NCI-H446 (cell line): Measurements from ENCODE around the gene ICAM4.
"Not testable (repeated sequence)": the region's sequence is repeated elsewhere in the genome, so short reads cannot be mapped to it uniquely, and the experiment has no call there.

Experiments
- DNase-seq, 2 experiments: peaks; one replicate each; lab custom pipeline; 2025; lab: John Stamatoyannopoulos, UW

The ICAM4 gene

GRCh38 chr19:10318807-10319682 is 32.3 kb downstream of the ICAM4 start:
- DNase-seq = no peak

GRCh38 chr19:10320602-10321416 is 34.1 kb downstream of the ICAM4 start:
- no peak for DNase-seq

- DNase-seq = no peak
Observed at GRCh38 chr19:10321417-10321797, 34.7 kb downstream of the ICAM4 start.

GRCh38 chr19:10321874-10322835 is 35.4 kb downstream of the ICAM4 start:
- DNase-seq = no peak

GRCh38 chr19:10325732-10326131 is 39.0 kb downstream of the ICAM4 start:
- DNase-seq = no peak

GRCh38 chr19:10327793-10328192 is 41.0 kb downstream of the ICAM4 start:
- no peak for DNase-seq

DNA sequence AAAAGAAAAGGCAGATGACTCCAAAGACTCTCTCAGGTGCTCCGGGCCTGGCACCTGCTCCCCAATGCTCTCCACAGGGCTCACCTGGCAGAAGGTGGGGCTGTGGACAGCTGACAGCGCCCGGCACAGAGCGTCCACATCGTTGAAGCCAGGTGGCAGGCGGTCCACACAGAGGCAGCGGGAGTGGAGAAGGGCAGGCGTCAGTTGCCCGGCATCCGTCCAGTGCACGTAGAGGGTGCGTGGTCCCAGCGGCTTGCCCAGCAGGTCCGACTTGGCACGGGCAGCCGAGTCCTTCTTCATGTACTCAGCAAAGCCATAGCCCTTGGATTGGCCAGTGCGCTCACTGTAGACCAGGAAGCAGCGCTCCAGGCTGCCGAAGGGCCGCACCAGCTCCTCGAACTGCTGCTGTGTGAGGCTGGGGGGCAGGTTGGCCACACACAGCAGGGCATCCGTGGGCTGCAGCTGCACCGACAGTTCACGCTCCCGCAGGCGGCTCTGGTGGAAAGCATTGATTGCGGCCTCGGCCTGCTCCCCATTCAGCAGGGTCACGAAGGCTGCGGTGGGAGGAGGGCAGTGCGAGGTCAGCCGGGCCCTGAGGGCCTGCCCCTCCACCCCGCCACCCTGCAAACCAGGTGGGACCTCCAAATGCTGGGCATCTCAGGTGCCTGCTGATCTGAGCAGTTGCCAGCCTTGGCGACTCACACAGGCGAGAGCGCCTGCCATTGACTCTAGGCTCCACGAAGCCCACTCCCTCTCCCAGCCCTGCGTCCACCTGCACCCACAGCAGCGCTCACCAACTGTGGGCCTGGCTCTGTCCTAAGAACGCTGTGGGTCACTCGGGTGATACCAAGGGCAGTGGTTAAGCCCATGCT is 42.0 kb downstream of the ICAM4 start:
- DNase-seq = no peak

- no peak for DNase-seq
Observed at GRCh38 chr19:10329555-10329954, 42.8 kb downstream of the ICAM4 start.

DNA sequence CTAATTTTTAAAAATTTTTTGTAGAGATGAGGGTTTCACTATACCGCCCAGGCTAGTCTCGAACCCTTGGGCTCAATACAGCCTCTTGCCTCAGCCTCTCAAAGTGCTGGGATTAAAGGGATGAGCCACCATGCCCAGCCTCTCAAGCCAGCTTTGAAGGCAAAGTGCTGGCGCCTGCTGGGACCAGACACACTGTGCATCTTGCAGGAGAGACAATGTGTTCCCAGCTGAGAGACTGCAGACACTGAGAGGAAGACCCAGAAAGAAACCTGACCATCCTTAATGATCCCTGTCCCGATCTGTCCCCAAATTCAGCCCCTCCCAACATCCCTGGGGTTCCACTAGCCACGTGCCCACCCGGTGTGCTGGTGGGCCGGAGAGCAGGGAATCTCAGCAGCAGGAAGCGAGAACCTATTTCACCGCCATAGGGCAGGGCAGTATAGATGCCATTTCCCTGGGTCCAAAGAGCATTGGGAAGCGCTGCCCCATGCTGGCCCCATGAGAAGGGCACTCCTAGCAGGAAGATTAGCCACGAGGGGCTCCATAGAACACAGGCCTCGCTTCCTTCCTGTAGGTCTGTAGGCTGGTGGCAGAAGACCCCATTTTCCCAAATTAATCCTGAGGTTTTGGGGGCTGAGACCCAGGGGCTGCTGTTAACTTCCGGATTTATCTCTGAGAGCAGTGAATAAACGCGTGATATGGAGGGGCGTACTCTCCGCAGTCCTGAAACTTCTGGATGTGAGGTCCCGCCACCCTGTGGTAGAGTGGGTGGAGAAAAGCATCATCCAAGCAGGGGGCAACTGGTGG is 45.6 kb downstream of the ICAM4 start:
- no peak for DNase-seq

- peak; percentile 96 to 99 for DNase-seq
Observed at GRCh38 chr19:10332965-10333757, 46.4 kb downstream of the ICAM4 start, which contains the start of gene RAVER1. RAVER1 (minus strand) TSS chr19:10333529; CDS start chr19:10333507, 22 bp downstream.

GRCh38 chr19:10333758-10334587 is 47.2 kb downstream of the ICAM4 start:
- no peak for DNase-seq

- DNase-seq = peak; percentile 29 to 70
Observed at GRCh38 chr19:10334588-10335351, 48.0 kb downstream of the ICAM4 start.

DNA sequence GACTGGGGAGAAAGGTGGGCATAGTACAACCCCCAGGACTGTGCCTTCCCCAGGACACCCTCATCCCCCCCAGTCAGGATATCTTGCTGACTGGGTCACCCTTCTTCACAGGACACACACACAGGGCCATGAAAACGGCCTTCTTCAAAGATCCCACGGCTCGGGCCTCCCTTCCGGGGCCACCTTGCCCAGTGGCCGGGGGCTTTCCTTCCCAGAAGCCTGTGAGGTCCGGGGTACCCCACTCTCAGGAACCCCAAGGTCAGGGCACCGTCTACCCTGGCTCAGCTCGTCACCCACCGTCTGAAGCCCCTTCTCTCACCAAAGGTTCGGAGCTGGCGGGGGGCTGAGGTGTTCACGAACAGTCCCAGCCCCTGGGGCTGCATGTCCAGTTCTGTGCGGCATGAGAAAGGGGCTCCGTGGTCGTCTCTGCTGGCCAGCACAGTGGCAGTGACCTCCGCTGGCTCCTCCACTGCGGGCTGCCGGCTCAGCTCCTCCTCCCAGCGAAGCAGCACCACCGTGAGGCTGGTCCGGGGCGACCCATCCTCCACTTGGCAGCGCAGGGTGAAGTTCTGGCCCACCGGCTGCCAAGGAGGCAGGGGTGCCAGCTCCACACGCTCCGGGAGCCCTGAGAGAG is 48.7 kb downstream of the ICAM4 start:
- no peak for DNase-seq

DNA sequence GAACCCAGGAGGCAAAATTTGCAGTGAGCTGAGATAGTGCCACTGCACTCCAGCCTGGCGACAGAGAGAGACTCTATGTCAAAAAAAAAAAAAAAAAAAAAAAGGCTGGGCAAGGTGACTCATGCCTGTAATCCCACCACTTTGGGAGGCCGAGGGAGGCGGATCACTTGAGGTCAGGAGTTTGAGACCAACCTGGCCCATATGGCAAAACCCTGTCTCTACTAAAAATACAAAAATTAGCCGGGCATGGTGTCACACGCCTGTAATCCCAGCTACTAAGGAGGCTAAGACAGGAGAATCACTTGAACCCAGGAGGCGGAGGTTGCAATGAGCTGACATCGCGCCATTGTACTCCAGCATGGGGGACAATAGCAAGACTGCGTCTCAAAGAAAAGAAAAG is 50.0 kb downstream of the ICAM4 start:
- not testable (repeated sequence) for DNase-seq
